Endothelial cell of hepatic sinusoid (primary cell): Measurements from ENCODE around the gene SAMD8.
"Not testable (repeated sequence)": the region's sequence is repeated elsewhere in the genome, so short reads cannot be mapped to it uniquely, and the experiment has no call there.

Source experiments
- in situ Hi-C: cut with HindIII; loops from 2 replicates; pipeline ENCODE4 v1.10.0; 2017; ENCODE audit warnings: low sequenced_read_pairs

The SAMD8 gene

DNA sequence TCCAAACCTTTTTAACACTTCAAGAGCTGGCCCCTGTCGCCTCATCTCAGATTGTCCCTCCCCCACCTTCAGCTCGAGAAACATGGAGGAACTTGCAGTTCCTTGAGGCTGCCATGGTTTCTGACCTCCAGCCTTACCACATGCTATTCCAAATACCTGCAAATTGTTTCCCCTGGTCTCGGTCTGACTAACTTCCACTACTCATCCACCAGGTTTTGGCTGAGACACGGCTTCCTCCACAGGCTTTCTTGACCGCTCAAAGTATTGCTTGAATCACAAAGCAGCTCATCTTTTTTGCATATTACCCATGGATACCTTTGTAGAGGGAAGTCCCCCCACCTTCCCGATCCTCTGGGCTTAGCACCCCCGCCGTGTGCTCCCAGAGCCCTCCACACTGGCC lies 5.2 kb upstream of the SAMD8 start:
- in situ Hi-C loops, result no loop called here

DNA sequence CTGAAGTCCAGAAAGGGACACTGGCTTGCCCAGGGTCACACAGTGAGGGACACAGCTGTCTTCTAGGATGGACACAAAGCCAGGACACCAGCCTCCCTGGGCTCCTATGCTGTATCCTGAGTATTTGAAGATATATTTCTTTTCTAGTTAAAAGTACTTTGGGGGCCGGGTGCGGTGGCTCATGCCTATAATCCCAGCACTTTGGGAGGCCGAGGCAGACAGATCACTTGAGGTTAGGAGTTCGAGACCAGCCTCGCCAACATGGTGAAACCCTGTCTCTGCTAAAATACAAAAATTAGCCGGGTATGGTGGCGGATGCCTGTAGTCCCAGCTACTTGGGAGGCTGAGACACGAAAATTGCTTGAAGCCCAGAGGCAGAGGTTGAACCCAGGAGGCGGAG lies 4.6 kb upstream of the SAMD8 start:
- in situ Hi-C loops, result not testable (repeated sequence)

DNA sequence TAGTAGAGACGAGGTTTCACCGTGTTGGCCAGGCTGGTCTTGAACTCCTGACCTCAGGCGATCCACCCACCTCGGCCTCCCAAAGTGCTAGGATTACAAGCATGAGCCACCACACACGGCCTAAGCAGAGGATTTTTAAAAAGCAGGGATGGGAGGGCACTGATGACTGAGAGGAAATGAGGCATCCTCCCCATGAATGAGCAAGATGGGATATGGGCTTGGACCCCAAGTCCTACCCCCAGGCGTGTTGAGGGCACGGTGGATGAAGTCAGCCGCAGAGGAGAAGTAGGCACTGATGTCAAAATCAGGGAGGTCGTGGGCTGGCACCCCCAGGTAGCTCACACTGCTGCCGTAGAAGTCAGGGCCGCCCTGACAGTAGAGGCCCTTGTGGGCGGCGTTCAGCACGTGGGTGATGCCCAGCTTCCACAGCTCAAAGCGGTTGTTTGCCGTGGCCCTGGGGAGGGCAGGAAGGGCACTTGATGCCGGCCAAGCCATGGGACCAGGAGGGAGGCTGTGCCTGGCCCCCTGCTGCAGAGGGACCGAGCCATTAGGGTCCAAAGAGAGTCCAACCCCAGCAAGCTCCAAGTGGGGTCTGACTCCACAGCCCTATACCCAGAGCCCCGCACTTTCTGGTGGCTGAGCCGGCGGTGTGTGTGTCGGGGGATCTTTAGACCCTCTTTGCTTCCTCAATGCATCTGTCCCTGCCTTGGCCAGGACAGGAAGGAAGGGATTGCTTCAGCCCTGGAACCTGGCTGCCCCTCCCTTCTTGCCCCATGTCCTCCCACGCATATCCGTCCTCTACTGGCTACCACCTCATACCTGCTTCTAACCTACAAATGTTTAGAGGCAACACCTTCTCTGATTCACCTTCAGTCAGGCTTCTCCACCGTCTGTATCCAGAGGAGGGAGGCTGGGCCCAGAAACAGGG lies 3.4 kb upstream of the SAMD8 start:
- in situ Hi-C loops, result no loop called here

DNA sequence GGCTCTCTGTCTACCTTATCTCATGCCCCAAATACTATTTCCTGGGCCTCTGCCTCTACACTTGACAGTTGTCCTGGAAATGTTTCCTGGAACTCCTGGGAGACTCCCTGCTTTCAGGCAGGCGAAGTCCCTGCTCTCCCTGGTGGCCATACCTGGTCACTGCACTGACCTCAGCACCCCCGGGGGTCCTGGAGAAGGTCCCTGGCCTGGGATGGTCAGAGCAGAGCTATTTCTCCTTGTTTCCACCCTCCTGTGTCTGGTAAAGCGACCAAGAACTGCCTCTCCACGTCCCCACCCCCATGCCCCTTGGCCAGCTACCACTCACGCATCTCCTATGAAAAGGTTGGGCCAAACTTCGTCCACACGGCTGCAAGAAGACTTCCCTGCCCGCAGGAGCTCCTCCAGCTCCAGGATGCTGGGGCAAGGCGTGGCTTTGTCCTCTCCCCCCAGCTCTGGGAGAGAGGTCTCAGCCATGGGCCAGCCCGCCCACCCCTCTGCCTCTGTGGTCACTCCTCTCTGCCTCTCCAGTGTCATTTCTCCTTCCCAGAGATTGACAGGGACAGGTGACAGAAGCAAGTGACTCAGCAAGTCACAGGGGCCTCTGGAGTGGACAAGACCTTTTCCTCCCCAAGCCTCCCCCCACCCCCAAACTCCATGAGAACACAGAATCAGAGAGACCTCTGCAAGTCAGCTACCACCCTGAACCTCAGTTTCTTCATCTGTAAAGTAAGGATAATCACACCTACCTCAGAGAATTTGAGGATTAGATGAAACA lies 2.6 kb upstream of the SAMD8 start:
- in situ Hi-C loops, result no loop called here

DNA sequence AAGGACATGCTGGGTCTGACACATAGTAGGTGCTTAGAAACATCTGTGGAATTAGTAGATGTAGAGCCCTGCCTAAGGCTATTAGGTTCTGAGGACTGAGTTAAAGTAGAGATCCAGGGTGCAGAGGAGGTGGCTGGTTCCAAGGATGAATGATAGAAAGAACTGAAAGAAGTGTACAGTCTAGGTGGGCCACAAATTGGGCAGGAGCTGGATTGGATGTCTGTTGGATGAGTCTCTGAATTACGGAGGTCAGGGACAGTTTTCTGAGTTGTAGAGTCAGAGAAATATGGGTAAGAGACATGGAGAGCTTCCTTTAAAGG lies 2.0 kb upstream of the SAMD8 start:
- in situ Hi-C loops, result no loop called here

DNA sequence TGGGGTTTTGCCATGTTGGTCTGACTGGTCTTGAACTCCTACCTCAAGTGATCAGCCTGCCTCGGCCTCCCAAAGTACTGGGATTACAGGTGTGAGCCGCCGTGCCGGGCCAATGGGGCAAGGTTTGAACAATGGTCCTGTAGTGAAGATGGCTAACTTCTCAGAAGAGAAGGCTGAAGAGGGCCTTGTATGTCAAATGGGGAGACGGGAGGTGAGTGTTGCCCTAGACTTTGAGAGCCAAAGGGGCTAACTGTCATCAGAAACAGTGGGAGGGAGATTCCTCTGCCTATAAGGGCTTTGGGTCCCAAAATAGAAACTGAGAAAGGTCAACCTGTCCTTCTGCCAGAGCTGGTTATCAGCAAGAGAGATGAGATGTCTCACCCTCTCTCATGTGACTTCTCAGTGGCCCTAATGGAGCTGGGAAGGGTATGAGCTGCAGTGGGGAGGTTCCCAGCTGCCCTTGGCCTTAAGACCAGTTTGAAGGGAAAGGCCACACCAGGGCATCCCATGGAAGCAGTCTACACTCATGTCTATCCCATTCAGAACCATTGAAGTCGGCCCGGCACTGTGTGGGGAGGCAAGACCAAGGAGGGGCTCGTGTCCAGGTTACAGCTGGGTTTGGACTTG lies 1.3 kb upstream of the SAMD8 start:
- in situ Hi-C loops, result no loop called here

DNA sequence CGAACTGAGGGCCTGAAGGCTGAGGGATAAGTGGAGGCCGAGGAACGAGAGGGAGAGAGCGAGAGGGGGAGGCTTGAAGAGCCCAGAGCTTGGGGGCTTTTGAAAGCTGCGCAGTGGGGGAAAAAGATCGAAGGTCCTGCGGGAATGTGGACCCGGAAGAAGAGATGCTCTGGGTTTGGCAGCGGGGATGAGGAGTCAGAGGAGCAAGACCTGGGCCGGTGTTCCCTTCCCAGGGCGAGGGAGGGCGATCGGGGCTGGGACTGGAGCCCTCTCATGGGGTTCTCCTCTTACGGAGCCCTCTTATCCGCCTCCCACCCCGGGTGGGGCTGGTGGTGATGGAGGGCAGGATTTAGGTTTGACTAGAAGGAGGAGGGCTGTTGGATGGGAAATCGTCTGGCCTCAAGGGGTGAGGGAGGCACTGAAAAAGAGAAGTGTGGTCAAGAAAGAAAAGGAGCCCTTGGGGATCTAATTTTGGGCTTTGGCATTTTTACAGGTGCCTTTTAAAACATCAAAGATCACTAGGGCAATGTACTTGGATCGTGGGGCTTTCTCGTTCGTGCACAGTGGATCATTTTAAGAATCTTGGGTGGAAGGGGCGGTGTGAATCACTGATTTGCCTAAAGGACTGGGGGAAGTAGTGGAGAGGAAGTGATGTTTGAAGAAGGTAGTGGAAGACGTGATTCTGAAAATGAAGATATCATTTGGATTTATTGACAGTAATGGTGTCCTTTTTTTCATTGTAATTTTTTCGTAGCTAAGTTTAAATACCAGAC lies 637 bp downstream of the SAMD8 start:
- in situ Hi-C loops, result no loop called here

DNA sequence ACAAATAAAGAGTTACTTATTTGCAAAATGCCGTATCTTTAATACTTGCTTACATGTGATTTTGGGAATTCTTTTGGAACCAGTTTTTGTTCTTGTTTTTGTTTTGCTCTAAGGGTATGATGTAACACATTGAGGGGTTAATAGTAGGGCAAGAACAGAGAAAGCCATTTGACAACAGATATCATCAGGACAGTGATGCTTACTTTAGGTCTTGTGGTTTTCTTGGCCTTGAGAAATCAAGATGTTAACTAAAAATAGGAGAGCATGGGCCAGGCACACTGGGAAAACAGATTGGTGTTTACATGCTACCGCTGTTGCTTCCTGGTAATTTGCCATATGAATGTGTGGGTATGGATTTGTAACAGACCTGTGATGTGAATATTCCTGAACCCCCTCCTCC lies 3.7 kb downstream of the SAMD8 start:
- in situ Hi-C loops, result no loop called here

DNA sequence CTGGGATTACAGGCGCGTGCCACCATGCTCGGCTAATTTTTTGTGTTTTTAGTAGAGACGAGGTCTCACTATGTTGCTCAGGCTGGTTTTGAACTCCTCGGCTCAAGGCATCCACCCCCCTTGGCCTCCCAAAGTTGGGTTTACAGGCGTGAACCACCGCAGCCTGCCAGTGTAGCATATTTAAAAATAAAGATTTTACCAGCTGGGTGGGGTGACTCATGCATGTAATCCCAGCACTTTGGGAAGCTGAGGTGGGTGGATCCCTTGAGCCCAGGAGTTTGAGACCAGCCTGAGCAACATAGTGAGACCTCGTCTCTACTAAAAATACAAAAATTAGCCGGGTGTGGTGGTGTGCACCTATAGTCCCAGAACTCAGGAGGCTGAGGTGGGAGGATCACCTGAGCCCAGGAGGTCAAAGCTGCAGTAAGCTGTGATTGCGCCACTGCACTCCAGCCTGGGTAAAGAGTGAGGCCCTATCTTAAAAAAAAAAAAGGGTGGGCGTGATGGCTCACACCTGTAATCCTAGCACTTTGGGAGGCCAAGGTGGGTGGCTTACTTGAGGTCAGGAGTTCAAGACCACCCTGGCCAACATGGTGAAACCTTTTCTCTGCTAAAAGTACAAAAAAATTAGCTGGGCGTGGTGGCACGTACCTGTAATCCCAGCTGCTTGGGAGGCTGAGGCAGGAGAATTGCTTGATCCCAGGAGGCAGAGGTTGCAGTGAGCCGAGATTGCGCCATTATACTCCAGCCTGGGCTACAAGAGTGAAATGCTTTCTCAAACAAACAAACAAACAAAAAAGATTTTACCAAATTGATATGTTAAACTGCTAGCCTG lies 5.7 kb downstream of the SAMD8 start:
- in situ Hi-C loops, result not testable (repeated sequence)

DNA sequence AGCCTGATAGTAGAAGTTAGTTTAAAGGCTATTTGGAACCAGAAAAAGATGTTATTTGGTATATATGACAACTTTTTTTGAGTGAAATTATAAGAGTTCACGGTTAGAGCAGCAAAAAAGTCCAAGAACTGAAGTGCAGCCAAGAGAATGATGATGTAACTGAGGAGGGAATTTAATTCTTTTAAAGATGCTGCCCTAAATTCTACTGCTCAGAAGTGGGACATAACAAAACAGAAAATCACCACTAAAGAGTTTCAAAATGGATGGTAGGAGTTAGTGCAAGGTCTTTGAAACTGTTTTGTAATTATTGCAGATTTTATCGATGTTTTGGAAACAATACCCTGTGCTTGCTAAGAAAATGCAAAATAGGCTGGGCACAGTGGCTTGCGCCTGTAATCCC lies 6.5 kb downstream of the SAMD8 start:
- in situ Hi-C loops, result no loop called here

DNA sequence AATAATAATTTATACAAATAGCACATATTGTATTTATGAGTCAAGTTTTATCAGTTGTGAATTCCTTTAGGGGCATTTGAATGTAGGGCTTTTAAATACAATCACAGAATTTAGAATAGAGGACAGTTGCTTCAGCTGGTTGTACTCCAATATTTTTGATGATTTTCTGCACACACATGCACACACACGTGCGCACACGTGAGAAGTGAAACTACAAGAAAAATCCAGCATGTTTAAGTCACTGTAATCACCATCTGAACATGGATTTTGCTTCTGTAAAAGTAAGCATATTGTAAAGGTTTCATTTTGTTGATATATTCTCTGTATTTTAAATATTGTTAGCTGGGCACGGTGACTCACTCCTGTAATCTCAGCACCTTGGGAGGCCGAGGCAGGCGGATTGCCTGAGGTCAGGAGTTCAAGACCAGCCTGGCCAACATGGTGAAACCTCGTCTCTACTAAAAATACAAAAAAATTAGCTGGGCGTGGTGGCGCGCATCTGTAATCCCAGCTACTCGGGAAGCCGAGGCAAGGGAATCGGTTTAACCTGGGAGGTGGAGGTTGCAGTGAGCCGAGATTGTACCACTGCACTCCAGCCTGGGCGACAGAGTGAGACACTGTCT lies 8.1 kb downstream of the SAMD8 start:
- in situ Hi-C loops, result not testable (repeated sequence)

DNA sequence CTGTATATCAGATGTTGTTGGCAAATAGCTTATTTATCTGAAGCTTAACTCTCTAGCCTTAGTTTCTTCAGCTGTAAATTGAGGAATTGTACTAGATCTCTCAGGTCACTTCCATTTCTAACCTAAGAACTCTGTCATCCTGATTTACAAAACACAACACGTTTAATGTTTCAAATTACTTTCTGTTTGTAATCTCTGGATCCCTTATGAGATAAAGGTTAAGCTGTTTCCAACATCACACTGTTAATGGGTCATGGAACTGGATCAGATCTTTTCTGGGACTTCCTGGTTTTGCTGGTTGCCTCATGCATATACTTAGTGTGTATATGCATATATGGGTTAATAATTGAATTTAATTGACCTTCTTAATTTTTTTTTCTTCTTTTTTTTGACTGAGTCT lies 9.9 kb downstream of the SAMD8 start:
- in situ Hi-C loops, result no loop called here

DNA sequence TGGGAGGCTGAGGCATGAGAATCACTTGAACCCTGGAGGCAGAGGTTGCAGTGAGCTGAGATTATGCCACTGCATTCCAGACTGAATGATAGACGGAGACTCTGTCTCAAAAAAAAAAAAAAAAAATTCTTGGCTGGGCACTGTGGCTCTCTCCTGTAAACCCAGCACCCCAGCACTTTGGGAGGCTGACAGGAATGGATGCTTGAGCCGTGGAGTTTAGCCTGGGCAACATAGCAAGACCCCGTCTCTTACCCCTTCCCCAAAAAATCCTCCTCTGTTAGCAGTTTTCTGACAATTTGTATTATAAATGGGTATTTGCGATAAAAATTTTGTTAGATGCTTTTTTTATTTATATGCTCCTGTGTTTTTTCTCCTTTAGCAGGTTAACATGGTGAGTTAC lies 11.0 kb downstream of the SAMD8 start:
- in situ Hi-C loops, result no loop called here

DNA sequence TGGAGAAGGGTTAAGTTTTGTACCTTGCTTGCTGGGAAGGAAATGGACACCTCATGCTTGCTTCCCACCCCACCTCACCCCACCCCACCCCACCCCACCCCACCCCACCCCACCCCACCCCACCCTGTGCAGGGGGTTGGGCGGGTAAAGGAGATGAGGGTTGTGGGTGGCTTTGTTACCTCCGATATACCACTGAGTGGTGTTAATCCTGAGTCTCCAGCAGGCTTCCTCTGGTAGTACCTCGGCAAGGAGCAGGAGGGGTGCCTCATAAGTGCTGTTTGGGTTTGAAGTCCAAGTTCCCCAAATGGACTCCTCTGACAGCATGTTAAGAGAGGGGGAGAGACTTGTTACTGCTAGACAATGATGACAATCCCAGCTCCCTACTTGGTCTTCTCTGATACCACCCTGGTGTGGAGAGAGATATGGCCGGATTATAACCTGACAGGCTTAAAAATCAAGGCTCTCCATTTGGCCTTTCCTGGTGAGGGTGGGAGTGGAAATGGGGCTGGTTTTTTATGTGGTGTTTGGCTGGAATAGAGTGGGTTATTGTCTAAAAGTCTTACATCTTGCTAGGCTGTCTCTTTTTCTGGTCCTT lies 11.7 kb downstream of the SAMD8 start:
- in situ Hi-C loops, result no loop called here

DNA sequence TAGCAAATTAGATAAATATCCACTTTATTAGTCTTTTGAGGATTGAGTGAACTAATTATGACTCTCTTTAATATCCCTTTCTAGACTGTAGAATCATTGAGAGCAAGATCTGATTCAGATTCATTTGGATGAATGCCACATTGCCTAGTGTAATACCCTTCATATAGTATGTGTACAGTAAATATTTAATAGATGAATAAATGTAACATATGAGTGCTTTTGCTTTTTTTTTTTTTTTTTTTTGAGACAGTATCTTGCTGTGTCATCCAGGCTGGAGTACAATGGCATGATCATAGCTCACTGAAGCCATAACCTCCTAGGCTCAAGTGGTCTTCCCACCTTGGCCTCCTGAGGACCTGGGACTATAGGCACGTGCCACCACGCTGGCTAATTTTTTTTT lies 14.8 kb downstream of the SAMD8 start:
- in situ Hi-C loops, result no loop called here

DNA sequence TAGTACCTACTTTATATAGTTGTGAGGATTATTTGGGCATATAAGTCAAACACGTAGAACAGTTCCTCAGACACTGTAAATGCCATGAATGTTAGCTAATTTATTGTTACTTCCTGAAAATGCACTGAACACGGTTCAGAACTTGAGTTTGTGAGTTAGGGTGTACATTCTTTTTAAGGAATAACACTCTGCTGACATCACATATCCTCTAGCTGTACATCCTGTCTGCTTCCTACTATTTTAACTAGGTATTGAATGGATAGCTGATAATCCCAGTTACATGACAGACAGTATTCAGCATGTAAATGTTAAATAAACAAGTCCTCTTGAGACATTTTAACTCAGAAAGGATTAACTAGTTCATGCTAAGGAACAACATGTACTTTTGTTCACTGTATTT lies 16.0 kb downstream of the SAMD8 start:
- in situ Hi-C loops, result no loop called here

DNA sequence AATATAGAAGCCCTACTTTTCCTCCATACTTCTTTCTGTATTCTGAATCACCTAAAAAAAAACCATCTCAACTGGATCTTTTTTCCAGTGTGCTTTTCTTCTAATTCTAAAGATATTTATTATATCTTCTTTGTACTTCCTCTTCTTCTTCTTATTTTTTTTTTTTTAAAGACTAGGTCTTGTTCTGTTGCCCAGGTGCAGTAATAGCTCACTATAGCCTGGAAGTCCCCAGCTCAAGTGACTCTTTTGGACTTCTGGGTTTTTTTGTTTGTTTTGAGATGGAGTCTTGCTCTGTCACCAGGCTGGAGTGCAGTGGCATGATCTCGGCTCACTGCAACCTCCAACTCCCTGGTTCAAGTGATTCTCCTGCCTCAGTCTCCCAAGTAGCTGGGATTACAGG lies 17.5 kb downstream of the SAMD8 start:
- in situ Hi-C loops, result not testable (repeated sequence)

DNA sequence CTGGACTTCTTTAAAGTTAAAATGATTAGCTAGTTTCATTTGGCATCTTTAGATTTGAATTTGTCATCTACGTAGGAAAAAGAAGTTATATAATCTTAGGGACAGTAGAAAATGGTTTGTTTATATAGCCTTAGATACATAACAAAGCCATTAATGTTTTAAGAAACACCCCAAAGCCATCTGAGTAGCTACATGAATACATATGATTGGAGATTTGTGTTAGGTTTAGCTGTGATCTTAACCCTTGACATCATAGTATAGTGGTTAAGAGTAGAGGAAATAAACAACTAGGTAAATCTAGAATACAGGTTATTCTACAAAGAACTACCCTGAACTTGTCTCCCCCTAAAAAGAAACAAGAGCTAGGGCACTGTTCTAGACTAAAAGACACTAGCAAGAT lies 18.1 kb downstream of the SAMD8 start:
- in situ Hi-C loops, result no loop called here

DNA sequence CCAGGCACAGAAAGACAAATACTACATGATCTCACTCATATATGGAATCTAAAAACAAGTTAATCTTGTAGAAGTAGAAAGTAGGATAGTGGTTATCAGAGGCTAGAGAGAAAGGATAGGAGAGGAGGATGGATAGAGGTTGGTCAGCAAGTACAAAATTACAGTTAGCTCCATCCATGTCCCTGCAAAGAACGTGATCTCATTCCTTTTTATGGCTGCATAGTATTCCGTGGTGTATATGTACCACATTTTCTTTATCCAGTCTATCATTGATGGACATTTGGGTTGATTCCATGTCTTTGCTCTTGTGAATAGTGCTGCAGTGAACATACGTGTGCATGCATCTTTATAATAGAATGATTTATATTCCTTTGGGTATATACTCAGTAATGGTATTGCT lies 22.2 kb downstream of the SAMD8 start:
- in situ Hi-C loops, result loop anchor here (5.0 kb wide), 1 partner anchor 44 kb away; no protein-coding TSS in a partner anchor
